Measurements from ENCODE around the gene RTL9.
"Not testable (repeated sequence)": the region's sequence is repeated elsewhere in the genome, so short reads cannot be mapped to it uniquely, and the experiment has no call there.

The RTL9 gene

DNA sequence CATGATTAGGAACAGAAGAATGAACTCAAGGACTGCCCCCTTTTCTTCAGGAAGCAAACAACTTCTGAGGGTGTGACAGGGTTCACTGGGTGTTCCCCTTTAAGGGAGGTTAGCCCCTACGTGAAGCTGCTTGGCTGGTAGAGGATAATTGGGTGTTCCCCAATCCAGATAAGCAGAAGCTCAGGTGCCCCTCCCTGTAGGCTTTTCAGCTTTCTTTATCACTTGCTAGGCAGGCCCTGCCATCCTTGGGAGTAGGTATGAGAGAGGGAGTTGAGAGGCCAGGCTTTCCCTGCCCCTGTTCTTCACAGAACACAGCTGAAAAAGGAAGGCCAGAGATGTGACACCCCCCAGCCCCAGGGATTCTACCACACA lies 44.2 kb downstream of the RTL9 start:
- Histone ChIP-seq H3K4me3 (ENCODE audit: low read length) (no peak overlapping the region), H3K36me3 (ENCODE audit: insufficient read depth, low read length) (no peaks in the 10 kb centered on the region), H3K4me1 (ENCODE audit: insufficient read depth, low read length) (no peaks in the 10 kb centered on the region), H3K27me3 (ENCODE audit: insufficient read depth, low read length) (no peaks in the 10 kb centered on the region), H2AFZ (ENCODE audit: low read depth, low read length) (no peak overlapping the region), H3K9me3 (ENCODE audit: low read length) (no peaks in the 10 kb centered on the region)

DNA sequence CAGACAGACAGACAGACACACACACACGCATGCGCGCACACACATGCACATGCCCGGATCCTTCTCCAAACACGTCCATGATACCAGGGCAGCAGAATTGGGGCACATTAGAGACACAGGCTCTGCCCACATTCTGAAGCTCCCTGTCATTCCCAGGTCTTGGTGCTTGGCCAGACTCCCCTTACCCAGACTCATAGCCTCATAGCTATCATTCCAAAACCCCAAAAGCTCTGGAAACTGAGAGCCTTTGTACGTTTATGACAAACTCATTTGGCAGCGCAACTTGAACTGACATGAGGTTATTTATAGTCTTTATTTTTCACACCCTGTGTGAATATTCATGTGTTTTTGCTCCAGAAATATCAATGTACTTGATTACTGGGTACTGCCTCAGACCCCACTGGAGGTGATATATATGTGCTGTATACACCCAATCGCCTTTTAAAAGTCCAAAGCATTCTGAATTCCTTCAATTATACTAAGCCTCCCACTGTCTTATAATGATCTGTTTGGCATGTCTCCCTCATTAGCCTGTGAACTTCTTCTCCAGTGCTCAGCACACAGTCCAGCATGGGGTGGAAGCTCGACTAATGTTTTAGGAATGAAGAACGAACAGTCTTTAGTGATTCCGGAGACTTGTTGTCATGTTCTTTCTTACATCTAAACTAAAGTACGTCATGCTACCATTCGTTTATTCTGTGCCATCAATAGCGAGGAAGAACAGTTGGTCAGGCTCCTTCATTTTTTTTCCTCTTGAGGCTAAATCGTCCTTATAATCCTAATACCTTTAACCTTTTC lies 45.0 kb downstream of the RTL9 start:
- Histone ChIP-seq H3K4me3 (ENCODE audit: low read length) (no peak overlapping the region), H3K36me3 (ENCODE audit: insufficient read depth, low read length) (no peaks in the 10 kb centered on the region), H3K4me1 (ENCODE audit: insufficient read depth, low read length) (no peaks in the 10 kb centered on the region), H3K27me3 (ENCODE audit: insufficient read depth, low read length) (no peaks in the 10 kb centered on the region), H3K9me3 (ENCODE audit: low read length) (no peaks in the 10 kb centered on the region), H2AFZ (ENCODE audit: low read depth, low read length) (no peak overlapping the region)

DNA sequence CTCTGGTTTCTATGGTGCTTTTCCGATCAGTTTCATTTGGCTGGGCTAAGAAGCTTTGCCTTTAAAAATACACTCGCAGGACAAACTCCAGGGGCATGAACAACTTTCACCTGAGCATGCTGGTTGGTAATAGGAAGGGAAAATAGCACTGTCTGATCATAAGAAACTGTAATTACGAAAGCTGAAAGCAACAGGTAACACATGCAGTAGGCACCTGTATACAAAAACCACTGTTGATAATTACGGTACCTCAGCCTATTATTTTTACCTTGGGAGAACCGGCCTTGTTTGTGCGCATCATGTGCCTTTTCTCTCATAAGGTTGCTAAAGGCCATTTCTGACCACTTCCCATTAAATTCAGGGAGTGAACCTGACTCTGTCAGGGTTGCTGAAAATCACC lies 45.7 kb downstream of the RTL9 start:
- Histone ChIP-seq H3K27me3 (ENCODE audit: insufficient read depth, low read length) (peaks cover 3% of the 10 kb centered on the region), H3K9me3 (ENCODE audit: low read length) (no peaks in the 10 kb centered on the region), H3K4me1 (ENCODE audit: insufficient read depth, low read length) (no peaks in the 10 kb centered on the region), H3K4me3 (ENCODE audit: low read length) (no peak overlapping the region), H3K36me3 (ENCODE audit: insufficient read depth, low read length) (no peaks in the 10 kb centered on the region), H2AFZ (ENCODE audit: low read depth, low read length) (no peak overlapping the region)

DNA sequence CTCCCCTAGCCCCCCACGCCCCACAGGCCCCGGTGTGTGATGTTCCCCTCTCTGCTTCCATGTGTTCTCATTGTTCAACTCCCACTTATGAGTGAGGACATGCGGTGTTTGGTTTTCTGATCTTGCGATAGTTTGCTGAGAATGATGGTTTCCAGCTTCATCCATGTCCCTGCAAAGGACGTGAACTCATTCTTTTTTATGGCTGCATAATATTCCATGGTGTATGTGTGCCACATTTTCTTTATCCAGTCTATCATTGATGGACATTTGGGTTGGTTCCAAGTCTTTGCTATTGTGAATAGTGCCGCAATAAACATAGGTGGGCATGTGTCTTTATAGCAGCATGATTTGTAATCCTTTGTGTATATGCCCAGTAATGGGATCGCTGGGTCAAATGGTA lies 47.6 kb downstream of the RTL9 start:
- not testable (repeated sequence) for H3K4me1 ChIP-seq (ENCODE audit: insufficient read depth, low read length); H2AFZ ChIP-seq (ENCODE audit: low read depth, low read length); H3K9me3 ChIP-seq (ENCODE audit: low read length); H3K27me3 ChIP-seq (ENCODE audit: insufficient read depth, low read length); H3K4me3 ChIP-seq (ENCODE audit: low read length); H3K36me3 ChIP-seq (ENCODE audit: insufficient read depth, low read length)

DNA sequence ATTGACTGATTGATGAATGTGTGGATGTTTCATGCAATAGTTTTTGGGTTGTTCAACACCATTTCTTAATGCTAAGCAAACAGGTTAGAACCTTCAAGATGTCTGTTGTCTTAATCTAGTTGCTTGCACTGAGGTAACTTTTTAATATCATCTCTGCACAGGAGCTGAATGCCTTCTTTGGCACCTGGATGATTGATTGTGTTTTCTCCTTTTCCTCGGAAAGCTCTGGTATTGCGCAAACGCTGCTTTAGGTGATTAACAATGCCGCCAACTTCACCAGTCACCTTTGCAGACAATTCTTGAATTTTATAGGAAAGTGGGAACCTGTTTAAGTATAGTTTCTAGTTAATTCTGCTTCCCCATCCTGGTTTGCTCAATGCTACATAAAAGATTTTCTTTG lies 48.2 kb downstream of the RTL9 start:
- Histone ChIP-seq H3K4me3 (ENCODE audit: low read length) (no peak overlapping the region), H3K4me1 (ENCODE audit: insufficient read depth, low read length) (peaks cover 7% of the 10 kb centered on the region), H2AFZ (ENCODE audit: low read depth, low read length) (no peak overlapping the region), H3K9me3 (ENCODE audit: low read length) (no peaks in the 10 kb centered on the region), H3K27me3 (ENCODE audit: insufficient read depth, low read length) (peaks cover 7% of the 10 kb centered on the region), H3K36me3 (ENCODE audit: insufficient read depth, low read length) (no peaks in the 10 kb centered on the region)

DNA sequence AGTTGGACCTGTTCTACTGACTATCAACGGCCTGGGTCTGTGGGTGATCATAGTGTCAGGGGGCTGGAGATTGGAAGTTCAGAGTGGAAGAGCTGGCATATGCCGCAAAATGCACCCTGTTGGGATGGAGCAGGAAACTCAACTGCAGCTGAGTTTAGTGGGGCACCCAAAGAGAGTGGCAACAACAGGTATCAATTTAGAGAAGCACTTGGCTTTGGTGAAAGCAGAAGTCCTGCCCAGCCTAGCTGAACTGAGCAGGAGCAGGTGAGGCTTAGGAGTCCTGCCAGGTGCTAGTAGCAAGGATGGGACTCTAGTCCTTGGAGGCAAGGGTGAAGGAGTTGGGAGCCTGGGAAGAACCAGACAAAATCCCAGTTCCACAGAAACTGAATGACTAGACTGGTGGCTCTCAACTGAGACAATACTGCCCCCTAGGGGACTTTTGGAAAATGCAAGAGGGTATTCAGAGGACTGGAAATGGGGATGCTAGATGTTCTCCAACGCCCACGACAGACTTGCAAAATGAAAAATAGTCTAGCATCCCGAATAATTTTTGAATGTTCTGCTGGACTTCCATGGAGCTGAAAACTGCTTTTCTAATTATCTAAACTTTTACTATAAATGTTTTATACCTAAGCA lies 49.4 kb downstream of the RTL9 start:
- Histone ChIP-seq H2AFZ (ENCODE audit: low read depth, low read length) (no peak overlapping the region), H3K4me1 (ENCODE audit: insufficient read depth, low read length) (peaks cover 7% of the 10 kb centered on the region), H3K9me3 (ENCODE audit: low read length) (no peaks in the 10 kb centered on the region), H3K36me3 (ENCODE audit: insufficient read depth, low read length) (no peaks in the 10 kb centered on the region), H3K27me3 (ENCODE audit: insufficient read depth, low read length) (peaks cover 7% of the 10 kb centered on the region), H3K4me3 (ENCODE audit: low read length) (no peak overlapping the region)

All from neuron (in vitro differentiated cells).